Stimulated activated CD4-positive, alpha-beta T cell treated with anti-CD3 and anti-CD28 coated beads, Interleukin-15, amount 100 ng/mL, for 48 hours (primary cell): ENCODE measurements around the gene SRSF10.
"Not testable (repeated sequence)": the region's sequence is repeated elsewhere in the genome, so short reads cannot be mapped to it uniquely, and the experiment has no call there.

Experiments used
- DNase-seq, 2 donors: peaks; one replicate each; pipeline ENCODE4 v3.0.0-alpha.2; 2020; ENCODE audit warnings: low read depth in 2 of 2

SRSF10 gene

GRCh38 chr1:23997812-23998211 lies 17.7 kb upstream of the SRSF10 start:
- no peak for DNase-seq

- DNase-seq, result no peak
Observed at GRCh38 chr1:23996700-23997229, 16.6 kb upstream of the SRSF10 start.

- DNase-seq, result no peak
Observed at GRCh38 chr1:23995431-23995837, 15.3 kb upstream of the SRSF10 start.

GRCh38 chr1:23992011-23992410 lies 11.9 kb upstream of the SRSF10 start:
- not testable (repeated sequence) for DNase-seq

- DNase-seq, result no peak
Observed at GRCh38 chr1:23989263-23989662, 9.1 kb upstream of the SRSF10 start.

GRCh38 chr1:23987038-23987437 lies 6.9 kb upstream of the SRSF10 start:
- DNase-seq, result not testable (repeated sequence)

- DNase-seq, result no peak
Observed at GRCh38 chr1:23984417-23985186, 4.5 kb upstream of the SRSF10 start.

- DNase-seq, result peak; percentile 58 to 59
Observed at GRCh38 chr1:23980728-23981070, 572 bp upstream of the SRSF10 start.

GRCh38 chr1:23979387-23979880 lies 693 bp downstream of the SRSF10 start:
- DNase-seq, result no peak

GRCh38 chr1:23978805-23979204 lies 1.3 kb downstream of the SRSF10 start:
- no peak for DNase-seq

GRCh38 chr1:23977854-23978191 lies 2.3 kb downstream of the SRSF10 start:
- no peak for DNase-seq

- DNase-seq, result no peak
Observed at GRCh38 chr1:23977187-23977853, 2.8 kb downstream of the SRSF10 start.

- no peak for DNase-seq
Observed at GRCh38 chr1:23967871-23968270, 12.3 kb downstream of the SRSF10 start.

GRCh38 chr1:23966973-23967493 lies 13.1 kb downstream of the SRSF10 start:
- no peak for DNase-seq

GRCh38 chr1:23964790-23965740 lies 15.1 kb downstream of the SRSF10 start:
- DNase-seq, result no peak

- DNase-seq, result no peak
Observed at GRCh38 chr1:23964235-23964668, 15.9 kb downstream of the SRSF10 start.

GRCh38 chr1:23963617-23964234 lies 16.4 kb downstream of the SRSF10 start:
- DNase-seq, result no peak

- no peak for DNase-seq
Observed at GRCh38 chr1:23960291-23961020, 19.7 kb downstream of the SRSF10 start.

- DNase-seq, result peak; percentile 97
Observed at GRCh38 chr1:23959461-23960290, 20.5 kb downstream of the SRSF10 start, which contains the start of gene PNRC2. Gene PNRC2 (plus strand): TSS chr1:23959828. CDS start chr1:23961458, 1,630 bp downstream.
